ENCODE results near the gene KLC4. TPM values are rescaled to one million over a fixed set of nuclear protein-coding genes. Genes with fewer than 3 reads are reported as not detected.

Gene KLC4
- polyA plus RNA-seq, 2 of the 4 experiments (the other 2 are of a cell fraction), result 8.4 to 9.9 TPM

DNA sequence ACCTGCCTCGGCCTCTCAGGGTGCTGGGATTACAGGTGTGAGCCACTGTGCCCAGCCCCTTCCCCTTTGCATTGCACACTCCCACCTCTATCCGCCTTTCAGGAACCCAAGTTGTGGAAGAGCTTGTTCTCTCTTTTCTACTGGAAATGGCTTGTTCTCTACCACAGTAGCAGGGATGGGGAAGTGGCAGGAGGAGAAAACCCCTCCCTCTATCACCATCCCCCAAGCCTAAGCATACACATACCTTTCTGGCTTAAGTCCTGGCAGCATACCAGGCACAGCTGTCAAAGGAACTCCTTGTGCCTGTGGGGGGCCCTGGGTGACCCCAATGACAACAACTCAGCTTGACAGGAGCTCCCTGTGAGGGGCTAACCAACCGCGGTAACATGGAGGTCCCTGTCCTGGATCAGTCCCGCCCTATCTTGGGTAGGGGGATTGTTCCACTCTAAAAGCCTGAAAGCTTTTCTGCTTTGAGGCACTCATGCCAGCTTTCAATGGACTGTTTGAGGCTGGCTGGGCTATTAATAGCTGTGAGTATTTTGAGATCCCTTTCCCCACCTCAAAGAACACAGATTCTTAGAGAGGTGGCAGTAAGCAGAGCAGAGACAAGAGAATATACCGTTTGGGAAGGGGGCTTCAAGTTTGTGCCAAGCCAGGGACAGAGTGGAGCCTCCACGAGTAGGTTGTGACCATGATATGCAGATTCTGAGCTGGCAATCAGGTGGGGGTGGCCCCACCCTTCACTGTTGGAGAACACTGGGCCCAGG lies 43.1 kb upstream of the KLC4 start:
- no peak for TF ChIP-seq FOXS1 (CRISPR knock-in tag; IDR thresholded peaks at IDR 0.05)
- TF ChIP-seq KDM1A (IDR thresholded peaks at IDR 0.05; ENCODE audit: low read depth), result no peak
- TF ChIP-seq NFE2L2 (conservative IDR thresholded peaks at IDR 0.05; ENCODE audit: low read length), result no peak
- TF ChIP-seq EHMT2 (IDR thresholded peaks at IDR 0.05; ENCODE audit: low read depth), result no peak
- TF ChIP-seq ZNF302 (CRISPR knock-in tag; IDR thresholded peaks at IDR 0.05), result no peak
- no peak for TF ChIP-seq FOSB (CRISPR knock-in tag; IDR thresholded peaks at IDR 0.05)
- Histone ChIP-seq H3K27ac (no peak overlapping the region), H3K4me3 (no peak overlapping the region), H3K4me1 (peaks cover 18% of the 10 kb centered on the region), H3K9me3 (no peaks in the 10 kb centered on the region), H3K4me2 (no peak overlapping the region)
- no peak for FAIRE-seq
- no peak for DNase-seq (ENCODE audit: low read depth in 1 of 2, low spot score in 1 of 2)
- WGBS (ENCODE audit: missing lambda C conversion rate), result 83% methylated on average over 5 of the region's 7 CpGs
- CTCF ChIA-PET, result interaction anchor here (0.6 to 1.3 kb wide), 4 partner anchors 13 to 176 kb away, joined by 3 read pairs; no protein-coding TSS in a partner anchor
- ATAC-seq, result no peak
- POLR2A ChIA-PET, result interaction anchor here (2.4 kb wide), 1 partner anchor 38 kb away, joined by 15 read pairs; the partner anchor contains the start of gene CUL7

DNA sequence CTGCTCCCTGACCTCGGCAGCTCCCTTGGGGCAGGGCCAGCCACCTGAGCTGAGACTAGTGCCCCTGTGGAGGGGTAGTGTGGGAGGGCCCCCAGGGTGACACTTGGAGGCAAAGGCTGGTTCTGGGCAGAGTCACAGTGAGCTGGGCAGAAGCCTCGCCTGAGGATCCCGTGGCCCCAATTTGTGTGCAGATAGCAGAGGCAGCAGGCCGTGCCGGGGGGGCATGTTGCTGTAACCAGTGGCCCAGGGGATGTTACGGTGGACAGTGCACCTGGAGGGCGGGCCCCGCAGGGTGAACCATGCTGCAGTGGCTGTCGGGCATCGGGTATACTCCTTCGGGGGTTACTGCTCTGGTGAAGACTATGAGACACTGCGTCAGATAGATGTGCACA lies 42.5 kb upstream of the KLC4 start:
- ATAC-seq (no peak), FAIRE-seq (no peak), DNase-seq (ENCODE audit: low read depth in 1 of 2, low spot score in 1 of 2) (no peak)
- ChIA-PET CTCF (interaction anchor here (0.6 to 1.3 kb wide), 3 partner anchors 12 to 175 kb away, joined by 3 read pairs; no protein-coding TSS in a partner anchor), POLR2A (no interaction called here)
- Histone ChIP-seq H3K4me1 (peaks cover 18% of the 10 kb centered on the region), H3K4me3 (no peak overlapping the region), H3K27ac (no peak overlapping the region), H3K4me2 (no peak overlapping the region), H3K9me3 (no peaks in the 10 kb centered on the region)
- TF ChIP-seq GATA3 (IDR thresholded peaks at IDR 0.05; ENCODE audit: borderline replicate concordance) (no peak), POLR2AphosphoS2 (conservative IDR thresholded peaks at IDR 0.05; ENCODE audit: low read length) (no peak), SREBF2 (IDR thresholded peaks at IDR 0.05) (no peak), TFCP2L1 (CRISPR knock-in tag; IDR thresholded peaks at IDR 0.05) (no peak), MAFK (IDR thresholded peaks at IDR 0.05; ENCODE audit: partially characterized antibody) (no peak), EHMT2 (IDR thresholded peaks at IDR 0.05; ENCODE audit: low read depth) (no peak), NR3C1 (IDR thresholded peaks at IDR 0.05) (no peak)
- TF ChIP-seq, protein P1, sequence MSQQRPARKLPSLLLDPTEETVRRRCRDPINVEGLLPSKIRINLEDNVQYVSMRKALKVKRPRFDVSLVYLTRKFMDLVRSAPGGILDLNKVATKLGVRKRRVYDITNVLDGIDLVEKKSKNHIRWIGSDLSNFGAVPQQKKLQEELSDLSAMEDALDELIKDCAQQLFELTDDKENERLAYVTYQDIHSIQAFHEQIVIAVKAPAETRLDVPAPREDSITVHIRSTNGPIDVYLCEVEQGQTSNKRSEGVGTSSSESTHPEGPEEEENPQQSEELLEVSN (IDR thresholded peaks at IDR 0.05; ENCODE audit: borderline replicate concordance, low read depth), result no peak
- TF ChIP-seq, protein P2, sequence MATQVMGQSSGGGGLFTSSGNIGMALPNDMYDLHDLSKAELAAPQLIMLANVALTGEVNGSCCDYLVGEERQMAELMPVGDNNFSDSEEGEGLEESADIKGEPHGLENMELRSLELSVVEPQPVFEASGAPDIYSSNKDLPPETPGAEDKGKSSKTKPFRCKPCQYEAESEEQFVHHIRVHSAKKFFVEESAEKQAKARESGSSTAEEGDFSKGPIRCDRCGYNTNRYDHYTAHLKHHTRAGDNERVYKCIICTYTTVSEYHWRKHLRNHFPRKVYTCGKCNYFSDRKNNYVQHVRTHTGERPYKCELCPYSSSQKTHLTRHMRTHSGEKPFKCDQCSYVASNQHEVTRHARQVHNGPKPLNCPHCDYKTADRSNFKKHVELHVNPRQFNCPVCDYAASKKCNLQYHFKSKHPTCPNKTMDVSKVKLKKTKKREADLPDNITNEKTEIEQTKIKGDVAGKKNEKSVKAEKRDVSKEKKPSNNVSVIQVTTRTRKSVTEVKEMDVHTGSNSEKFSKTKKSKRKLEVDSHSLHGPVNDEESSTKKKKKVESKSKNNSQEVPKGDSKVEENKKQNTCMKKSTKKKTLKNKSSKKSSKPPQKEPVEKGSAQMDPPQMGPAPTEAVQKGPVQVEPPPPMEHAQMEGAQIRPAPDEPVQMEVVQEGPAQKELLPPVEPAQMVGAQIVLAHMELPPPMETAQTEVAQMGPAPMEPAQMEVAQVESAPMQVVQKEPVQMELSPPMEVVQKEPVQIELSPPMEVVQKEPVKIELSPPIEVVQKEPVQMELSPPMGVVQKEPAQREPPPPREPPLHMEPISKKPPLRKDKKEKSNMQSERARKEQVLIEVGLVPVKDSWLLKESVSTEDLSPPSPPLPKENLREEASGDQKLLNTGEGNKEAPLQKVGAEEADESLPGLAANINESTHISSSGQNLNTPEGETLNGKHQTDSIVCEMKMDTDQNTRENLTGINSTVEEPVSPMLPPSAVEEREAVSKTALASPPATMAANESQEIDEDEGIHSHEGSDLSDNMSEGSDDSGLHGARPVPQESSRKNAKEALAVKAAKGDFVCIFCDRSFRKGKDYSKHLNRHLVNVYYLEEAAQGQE (IDR thresholded peaks at IDR 0.05), result no peak
- WGBS (ENCODE audit: missing lambda C conversion rate), result 95% methylated on average over 4 of the region's 12 CpGs

- TF ChIP-seq CHD2 (IDR thresholded peaks at IDR 0.05; ENCODE audit: low read length, partially characterized antibody) (no peak), HES2 (IDR thresholded peaks at IDR 0.05) (no peak)
- peaks cover 20% of the 10 kb centered on the region for H3K4me1 ChIP-seq
- no peak for DNase-seq (ENCODE audit: low read depth in 1 of 2, low spot score in 1 of 2)
- H3K27ac ChIP-seq, result no peak overlapping the region
- CTCF ChIA-PET, result interaction anchor here (2.5 kb wide), 1 partner anchor 124 kb away, joined by 7 read pairs; no protein-coding TSS in a partner anchor
- no peak overlapping the region for H3K4me3 ChIP-seq
- no peaks in the 10 kb centered on the region for H3K9me3 ChIP-seq
- FAIRE-seq, result no peak
- no peak for ATAC-seq
- WGBS (ENCODE audit: missing lambda C conversion rate), result 100% methylated on average over 2 of the region's 2 CpGs
- H3K4me2 ChIP-seq, result no peak overlapping the region
- POLR2A ChIA-PET, result no interaction called here
Measured at GRCh38 chr6:43019152-43019551, 40.3 kb upstream of the KLC4 start.

Measured in A549 (cell line).